ENCODE measurements around the gene SLC5A1.

GRCh38 chr22:32044913-32045312, 1.9 kb downstream of the SLC5A1 start:
- TF ChIP-seq CTCF (IDR thresholded peaks at IDR 0.05) (no peak), EP300 (IDR thresholded peaks at IDR 0.05) (no peak), RCOR1 (IDR thresholded peaks at IDR 0.05; ENCODE audit: low read depth, low read length) (no peak), NFE2L2 (conservative IDR thresholded peaks at IDR 0.05; ENCODE audit: low read length) (no peak), JUN (IDR thresholded peaks at IDR 0.05) (no peak), ZFP36 (IDR thresholded peaks at IDR 0.05; ENCODE audit: borderline replicate concordance, partially characterized antibody) (no peak), NPAS2 (CRISPR knock-in tag; IDR thresholded peaks at IDR 0.05; ENCODE audit: borderline replicate concordance) (no peak)

Data from A549 (cell line).